CD4-positive, alpha-beta T cell treated with Interleukin-21 for 1 hour (primary cell): Measurements from ENCODE around the gene AVEN.

Experiments
- DNase-seq: peaks from one replicate; pipeline ENCODE4 v3.0.0-alpha.2; 2020

The AVEN gene

DNA sequence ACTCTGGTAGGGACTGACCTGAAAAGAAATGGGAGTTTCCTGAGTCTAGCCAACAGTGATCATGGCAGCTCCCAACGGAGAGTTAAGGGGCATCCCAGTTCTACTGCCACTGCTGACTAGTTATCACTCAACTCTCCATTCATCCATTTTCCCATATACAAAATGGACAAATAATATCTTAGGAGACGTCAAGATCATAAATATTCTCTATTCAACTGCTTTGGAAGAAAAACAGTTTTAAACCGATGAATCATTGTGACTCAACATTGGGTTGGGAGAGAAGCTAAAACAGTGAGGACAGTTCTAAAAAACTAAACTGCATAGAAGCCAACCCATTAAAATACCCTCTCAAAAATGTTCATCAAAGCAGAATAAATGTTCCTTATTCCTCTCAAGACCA lies 128.3 kb downstream of the AVEN start:
- DNase-seq: no peak

GRCh38 chr15:33908406-33908805 lies 130.6 kb downstream of the AVEN start:
- no peak for DNase-seq

DNA sequence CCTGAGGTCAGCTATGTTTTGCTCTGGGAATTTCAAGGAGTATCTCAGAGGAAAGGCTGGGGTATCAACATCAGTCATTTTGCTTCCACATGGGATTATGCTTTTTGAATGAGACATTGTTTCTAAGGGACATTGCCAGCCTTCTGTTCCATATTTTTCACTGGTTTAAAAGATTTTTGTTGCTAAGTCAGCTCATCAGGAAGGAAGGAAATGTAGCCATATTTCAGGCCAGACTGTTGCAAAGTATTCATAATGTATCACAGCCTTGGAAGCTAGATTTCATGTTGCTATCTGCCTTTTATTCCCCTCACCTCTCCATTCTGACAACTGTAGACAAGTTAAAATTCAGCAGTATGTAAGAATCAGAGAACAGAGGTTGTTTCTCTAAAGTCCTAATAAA lies 131.7 kb downstream of the AVEN start:
- no peak for DNase-seq

GRCh38 chr15:33903661-33904060 lies 135.3 kb downstream of the AVEN start:
- no peak for DNase-seq

GRCh38 chr15:33902043-33902442 lies 137.0 kb downstream of the AVEN start:
- DNase-seq: no peak

DNA sequence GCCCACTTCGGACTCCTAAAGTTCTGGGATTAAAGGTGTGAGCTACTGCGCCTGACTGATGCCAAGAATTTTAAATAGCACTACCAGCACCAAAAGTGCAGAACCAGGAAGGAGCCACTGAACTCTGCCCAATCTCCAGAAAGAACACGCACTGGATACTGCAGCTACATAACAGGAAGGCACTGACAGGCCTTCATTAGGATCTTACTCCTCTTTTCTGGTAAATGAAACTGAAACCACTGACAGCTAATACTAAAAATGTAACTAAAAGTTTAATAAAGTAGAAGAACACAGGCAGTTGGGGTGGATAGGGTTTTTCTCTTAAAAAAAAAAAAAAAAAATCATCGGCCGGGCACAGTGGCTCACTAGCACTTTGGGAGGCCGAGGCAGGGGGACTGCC lies 144.8 kb downstream of the AVEN start:
- no peak for DNase-seq

GRCh38 chr15:33888176-33888575 lies 150.8 kb downstream of the AVEN start:
- DNase-seq: no peak

GRCh38 chr15:33882921-33883320 lies 156.1 kb downstream of the AVEN start:
- no peak for DNase-seq

DNA sequence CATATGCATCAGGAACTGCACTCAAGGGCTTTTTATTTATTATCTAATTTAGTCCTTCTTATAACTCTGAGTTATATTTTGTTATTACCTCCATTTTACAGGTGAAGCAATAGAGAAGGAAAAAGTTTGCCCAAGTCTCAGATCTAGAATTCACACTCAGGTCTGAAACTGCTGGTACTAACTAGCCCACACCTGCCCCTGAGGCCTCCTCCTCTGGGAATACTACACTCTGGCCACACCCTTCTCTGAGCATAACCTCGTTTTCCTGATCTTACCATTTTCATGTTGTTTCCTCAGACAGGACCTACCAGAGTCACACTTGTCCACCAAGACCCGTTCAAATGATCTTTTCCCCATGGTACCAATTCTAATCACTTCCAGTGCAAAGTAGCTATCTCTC lies 164.8 kb downstream of the AVEN start:
- DNase-seq: no peak

- DNase-seq: no peak
Observed at GRCh38 chr15:33872416-33873106, 166.4 kb downstream of the AVEN start.

DNA sequence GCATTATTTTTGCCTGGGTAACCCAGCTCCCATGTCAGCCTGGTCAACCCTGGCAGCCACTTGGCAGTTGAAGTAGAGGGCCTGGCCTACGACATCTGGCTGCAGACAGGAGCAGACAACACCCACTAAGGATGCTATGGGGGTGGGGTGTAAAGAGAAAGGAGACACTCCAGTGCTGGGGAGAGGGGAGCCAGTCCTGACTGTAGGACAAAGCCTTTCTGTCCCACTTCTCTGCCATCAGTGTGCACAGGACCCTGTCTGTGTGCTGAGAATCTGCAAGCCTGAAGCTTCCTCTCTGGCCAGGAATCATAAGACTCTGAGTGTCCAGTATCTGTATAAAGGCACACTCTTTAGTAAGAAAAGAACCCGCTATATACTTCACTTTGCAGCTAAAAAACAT lies 167.0 kb downstream of the AVEN start:
- DNase-seq: no peak

DNA sequence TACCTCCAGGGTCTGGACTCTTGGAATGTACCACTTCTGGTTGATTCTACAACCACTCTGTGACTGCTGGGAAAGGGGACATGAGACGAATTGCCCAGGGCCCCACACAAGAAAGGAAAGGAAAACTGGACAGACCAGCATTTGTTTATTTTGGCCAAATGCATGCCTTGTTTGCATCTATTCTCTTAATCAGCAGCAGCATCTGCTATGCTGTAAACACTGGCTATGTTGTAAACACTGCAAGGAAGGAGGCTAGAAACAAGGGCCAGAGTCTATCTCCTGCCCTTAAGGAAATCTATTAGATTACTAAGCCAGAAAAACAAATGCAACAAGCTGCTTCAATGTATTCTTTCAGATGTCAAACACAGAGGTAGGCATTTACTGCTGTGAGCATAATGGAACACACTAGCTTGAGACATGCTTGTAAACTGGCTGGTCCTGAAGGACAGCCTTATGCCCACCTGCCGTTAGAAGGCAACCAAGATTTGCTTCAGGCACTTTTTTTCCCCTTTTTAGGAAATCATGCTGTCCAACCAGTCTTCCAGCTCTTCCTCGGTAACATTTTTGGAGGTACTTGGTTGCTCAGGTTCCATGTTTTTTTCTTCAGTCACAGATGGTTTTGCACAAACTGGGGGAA lies 172.8 kb downstream of the AVEN start:
- no peak for DNase-seq

DNA sequence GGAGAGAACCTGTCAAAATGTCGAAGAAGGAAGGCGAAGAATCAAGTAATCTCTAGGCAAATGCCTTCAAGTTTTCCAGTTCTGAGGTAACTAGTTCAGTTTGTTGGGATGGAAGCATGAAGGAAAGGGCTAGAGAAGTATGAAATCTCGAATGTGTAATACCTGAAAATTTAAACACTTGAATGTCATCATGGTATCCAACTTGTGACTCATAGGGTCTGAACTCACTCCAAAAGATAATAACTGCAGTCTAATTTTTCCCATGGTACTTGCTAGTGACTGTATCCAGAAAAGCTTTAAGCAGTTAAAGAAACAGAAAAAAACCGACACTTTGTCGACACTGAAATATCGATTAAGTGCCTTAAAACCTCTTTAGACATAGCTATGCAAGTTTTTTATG lies 173.6 kb downstream of the AVEN start:
- no peak for DNase-seq

DNA sequence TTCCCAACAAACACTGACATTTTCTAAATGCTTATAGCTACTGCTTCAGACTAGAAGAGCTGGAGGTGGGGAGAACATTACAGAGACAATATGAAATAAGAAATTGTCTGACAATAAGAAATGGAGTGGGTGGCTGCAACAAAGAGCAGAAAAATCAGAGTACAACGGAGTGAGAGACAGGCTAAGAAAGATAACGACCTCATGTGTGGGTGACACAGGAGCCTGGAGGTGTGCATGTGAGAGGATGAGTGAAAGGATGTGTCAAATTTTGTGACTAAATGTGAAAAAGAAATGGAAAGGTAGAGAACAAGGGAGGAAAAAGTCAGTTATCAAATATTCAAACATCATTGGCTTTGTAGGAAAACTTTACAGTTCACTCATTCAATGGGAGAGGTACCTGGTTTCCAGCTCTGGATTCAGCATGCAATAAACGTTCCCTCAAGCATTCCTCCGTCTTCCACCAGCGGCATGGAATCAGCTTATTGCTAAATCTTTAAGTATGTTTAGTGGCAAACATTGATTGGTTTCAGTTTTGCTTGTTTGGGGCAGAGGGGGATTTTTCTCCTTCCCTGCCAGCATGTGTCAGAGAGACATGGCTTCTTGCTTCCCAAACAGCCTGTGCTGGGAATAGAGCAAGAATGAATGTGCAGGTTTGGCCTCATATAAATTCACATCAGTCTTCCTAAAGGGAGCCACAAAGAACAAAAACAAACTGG lies 174.5 kb downstream of the AVEN start:
- no peak for DNase-seq

GRCh38 chr15:33860754-33861153 lies 178.2 kb downstream of the AVEN start:
- DNase-seq: no peak

DNA sequence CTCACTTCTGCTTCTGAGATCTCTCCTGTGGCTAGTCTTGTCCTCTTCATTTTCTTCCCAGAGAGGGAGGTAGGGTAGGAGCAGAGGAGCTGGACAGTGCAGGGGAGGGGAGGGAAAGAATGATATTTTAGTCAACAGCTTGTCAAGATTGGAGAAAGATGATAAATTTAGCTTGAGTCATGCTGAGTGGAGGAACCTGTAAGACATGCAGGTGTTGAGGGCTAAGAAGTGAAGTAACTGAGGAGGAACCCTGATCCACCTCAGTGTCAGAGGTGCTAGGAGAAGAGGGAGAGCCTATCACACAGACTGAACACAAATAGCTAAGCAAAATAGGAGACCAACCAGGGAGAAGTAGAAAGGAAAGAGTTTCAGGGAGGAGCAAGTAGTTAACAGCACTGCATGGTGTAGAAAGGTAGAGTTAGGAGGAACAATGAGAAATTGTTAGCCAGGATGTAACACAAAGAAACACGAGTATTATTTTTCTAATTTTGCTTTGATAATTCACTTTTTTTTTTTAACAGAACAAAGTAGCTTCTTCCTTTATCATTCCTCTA lies 178.9 kb downstream of the AVEN start:
- no peak for DNase-seq

- no peak for DNase-seq
Observed at GRCh38 chr15:33858836-33859235, 180.2 kb downstream of the AVEN start.

DNA sequence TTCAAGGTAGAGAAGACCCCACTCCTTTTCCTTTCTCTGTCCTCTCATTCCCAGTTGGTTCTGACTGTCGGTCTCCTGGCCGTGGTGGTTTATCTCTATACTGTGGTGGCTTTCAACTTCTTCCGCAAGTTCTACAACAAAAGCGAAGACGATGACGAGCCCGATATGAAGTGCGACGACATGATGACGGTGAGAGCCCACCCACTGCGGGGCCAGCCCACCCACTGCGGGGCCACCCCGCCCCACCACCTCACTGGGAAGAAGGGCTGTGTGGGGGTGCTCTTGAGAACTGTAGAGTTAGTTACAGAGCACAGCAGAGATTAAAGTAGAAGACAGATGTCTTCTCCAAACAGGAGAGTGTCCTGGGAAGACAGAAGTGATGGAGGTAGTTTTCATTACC lies 181.3 kb downstream of the AVEN start:
- DNase-seq: no peak

GRCh38 chr15:33852570-33852969 lies 186.4 kb downstream of the AVEN start:
- DNase-seq: no peak

DNA sequence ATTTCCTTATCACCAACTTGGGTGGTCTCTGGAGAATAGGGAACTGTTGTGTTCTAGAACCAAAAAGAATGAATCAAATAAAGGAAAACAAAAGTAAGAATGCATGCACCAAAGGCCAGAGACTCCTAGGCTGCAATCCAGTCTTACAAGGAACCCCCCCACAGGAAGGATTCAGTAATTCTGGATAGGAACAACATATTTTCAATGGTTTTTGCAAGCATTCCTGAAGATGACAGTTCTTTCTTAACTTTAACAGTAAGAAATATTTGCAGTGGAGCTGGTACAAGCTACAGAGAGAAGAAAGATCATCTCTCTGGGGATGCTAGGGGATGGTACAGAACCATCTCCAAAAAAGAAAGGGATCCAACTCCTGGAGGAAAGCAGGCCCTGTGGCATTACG lies 186.9 kb downstream of the AVEN start:
- DNase-seq: no peak

DNA sequence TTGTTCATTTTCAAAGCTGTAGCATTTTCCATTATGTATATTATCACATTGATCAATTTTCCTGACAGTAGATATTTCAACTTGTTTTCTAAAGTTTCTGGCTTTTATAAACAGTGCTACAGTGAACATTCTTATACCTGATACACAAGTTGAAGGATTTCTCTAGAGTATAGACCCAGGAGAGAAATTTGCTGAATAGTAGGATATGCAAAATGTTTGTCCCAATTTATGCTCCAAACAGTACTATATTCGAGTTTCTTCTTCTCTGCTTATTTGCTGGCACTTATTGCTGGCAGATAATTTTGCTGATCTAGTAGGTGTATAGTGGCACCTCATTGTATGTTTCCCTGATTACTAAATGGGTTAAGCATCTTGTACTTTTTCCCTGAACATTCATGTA lies 187.9 kb downstream of the AVEN start:
- DNase-seq: no peak

GRCh38 chr15:33848011-33848410 lies 191.0 kb downstream of the AVEN start:
- no peak for DNase-seq

DNA sequence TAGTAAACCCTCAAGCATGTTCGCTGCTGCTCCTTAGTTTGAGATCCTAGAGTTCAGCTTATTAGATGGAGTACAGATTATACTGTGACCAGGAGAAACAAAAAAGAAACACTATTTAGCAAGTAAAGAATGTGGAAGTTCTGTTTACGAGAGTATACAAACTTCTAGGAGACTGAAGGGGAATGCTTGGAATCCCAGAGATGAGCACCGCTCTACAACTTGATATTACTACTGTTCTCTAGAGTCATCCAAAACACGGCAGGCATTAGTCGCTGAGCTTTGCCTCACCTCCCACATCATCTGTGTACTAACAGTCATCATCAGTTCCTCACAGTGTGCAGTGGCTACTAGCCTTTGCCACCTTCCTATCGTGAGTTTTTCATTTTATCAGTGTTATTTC lies 192.1 kb downstream of the AVEN start:
- no peak for DNase-seq

DNA sequence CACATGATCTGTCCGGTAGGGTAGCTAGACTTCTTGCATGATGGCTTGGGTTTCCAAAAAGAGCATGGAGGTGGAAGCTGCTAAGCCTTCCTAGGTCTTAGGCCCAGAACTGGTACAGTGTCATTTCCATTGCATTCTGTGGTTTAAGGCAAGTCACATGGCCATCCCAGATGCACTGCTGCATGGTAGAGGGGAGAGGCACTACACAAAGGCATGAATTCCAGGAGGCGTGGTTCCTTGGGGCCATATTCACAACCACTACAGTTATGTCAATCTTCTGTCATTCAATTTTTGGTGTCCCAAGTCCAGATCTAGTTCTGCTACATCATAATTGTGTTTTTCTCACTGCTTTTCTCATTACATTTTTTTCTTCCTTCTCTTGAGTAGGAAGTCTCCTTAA lies 192.9 kb downstream of the AVEN start:
- DNase-seq: no peak
